ENCODE measurements around the gene SSX5. TPM values are rescaled to one million over a fixed set of nuclear protein-coding genes. Genes with fewer than 3 reads are reported as not detected.
A peak's percentile ranks its signal among the peaks of the same experiment; 100 is the strongest.
"Not testable (repeated sequence)": the region's sequence is repeated elsewhere in the genome, so short reads cannot be mapped to it uniquely, and the experiment has no call there.

Gene SSX5
- total RNA-seq (2014; rRNA removed; shearing (Covaris generic)), result not detected in 2 replicates
- 0.10 TPM in 1 of 2 replicates, not detected in the other for polyA plus RNA-seq (2015; cell fraction: cytosol; rRNA removed)
- polyA plus RNA-seq (2015; cell fraction: nucleus; rRNA removed), result not detected in 2 replicates

DNA sequence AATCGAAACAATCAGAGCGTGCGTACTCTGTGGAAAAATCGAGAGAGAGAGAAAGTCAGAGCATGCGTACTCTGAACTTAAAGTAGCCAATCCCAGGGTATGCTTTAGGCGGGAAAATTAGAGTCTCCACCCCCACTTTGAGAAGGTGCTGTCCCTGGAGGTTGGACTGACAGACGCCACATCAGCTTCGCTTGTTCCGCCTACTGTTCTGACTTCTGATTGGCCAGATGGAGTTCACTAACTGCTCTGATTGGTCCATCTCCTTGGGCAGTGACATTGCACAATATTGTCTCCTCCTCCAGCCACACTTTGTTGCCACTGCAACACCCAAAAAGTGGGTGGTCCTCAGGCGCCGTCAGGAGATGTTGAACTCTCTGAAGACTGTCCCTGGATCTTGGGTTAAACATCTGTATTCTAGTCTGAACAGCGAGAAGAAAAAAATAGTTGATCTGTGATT, at the start of gene SSX5:
Gene SSX5 (minus strand): TSS at position 51 of the 457 bp plus-strand sequence. CDS start 1,437 bp downstream, outside the sequence.
- no peak for DNase-seq (ENCODE audit: low read depth)

DNA sequence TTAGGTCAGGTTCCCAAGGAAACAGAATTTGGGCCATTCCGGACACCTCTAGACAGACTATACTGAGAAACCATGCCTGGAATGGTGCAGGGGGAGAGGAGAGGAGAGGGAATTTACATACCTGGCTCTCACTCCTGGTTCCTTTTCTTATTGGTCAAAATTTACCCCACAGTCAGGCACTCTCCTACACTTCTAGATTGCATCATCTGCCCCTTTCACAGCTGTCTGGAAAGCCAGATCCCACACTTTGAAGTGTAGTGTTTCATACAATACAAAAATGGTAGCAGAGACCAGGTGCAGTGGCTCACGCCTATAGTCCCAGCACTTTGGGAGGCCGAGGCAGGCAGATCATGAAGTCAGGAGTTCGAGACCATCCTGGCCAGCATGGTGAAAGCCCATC, 27.6 kb upstream of the SSX5 start:
- not testable (repeated sequence) for DNase-seq (ENCODE audit: low read depth)

DNA sequence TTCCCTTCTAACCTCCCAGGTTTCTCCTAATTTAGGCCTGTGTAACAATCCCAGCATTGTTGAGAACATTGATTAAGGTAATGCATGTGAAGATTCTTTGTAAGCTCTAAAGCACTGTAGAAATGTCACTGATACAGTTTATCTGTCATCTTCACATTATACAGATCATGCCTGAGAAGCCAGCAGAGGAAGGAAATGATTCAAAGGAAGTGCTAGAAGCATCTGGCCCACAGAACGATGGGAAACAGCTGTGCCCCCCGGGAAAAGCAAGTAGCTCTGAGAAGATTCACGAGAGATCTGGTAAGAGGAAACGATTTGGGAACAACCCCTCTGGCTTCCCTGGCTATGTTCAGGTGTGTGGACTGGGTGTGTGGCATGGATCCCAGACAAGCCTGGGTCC, 17.7 kb upstream of the SSX5 start:
- not testable (repeated sequence) for DNase-seq (ENCODE audit: low read depth)

DNA sequence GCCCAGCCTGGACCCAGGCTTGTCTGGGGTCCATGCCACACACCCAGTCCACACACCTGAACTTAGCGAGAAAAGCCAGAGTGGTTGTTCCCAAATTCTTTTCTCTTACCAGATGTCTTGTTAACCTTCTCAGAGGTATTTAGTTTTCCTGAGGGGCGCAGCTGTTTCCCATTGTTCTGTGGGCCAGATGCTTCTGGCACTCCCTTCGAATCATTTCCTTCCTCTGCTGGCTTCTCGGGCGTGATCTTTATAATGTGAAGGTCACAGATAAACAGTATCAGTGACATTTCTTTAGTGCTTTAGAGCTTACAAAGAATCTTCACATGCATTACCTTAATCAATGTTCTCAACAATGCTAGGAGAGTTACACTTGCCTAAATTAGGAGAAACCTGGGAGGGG, 6.6 kb downstream of the SSX5 start:
- peak; percentile 15 for DNase-seq (ENCODE audit: low read depth)

DNA sequence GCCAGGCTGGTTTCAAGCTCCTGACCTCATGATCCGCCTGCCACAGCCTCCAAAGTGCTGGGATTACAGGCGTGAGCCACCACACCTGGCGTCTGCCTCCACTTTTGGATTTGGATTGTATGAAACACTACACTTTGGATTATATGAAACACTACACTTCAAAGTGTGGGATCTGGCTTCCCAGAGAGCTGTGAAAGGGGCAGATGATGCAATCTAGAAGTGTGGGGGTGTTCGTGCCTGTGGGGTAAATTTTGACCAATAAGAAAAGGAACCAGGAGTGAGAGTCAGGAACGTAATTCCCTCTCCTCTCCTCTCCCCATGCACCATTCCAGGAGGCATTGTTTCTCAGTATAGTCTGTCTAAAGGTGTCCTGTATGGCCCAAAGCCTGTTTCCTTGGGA, 14.7 kb downstream of the SSX5 start:
- DNase-seq (ENCODE audit: low read depth), result not testable (repeated sequence)

DNA sequence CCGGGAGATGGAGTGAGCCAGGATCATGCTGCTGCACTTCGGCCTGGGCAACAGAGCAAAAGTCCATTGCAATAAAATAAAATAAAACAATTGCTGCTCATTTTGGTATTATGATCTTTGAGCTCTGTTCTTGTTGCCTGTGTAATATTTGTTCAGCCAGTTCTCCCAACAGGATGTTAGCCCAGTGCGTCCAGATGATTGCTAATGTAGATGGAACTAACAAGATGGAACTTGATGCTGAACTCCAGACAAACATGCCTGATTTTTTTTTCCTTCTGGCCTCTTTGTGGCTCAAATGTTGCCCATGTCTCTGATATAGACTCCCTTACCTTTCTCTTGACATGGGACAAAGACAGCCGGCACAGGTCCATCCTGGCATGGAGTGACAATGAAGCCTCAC, 15.8 kb downstream of the SSX5 start:
- no peak for DNase-seq (ENCODE audit: low read depth)

DNA sequence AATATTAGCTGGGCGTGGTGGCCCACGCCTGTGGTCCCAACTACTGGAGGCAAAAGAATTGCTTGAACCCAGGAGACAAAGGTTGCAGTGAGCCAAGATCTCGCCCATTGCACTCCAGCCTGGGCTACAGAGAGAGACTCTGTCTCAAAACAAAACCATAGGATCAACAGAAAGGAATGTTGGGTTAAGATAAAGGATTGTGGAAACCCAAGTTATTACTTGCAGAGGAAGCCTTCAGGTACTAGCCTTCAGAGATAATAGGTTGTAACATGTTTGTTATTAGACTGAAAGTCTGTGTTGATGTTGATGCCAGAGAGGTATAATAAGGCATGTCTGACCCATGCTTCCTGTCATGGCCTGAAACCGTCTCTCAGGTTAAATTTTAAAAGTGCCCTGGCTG, 16.9 kb downstream of the SSX5 start:
- DNase-seq (ENCODE audit: low read depth), result no peak

DNA sequence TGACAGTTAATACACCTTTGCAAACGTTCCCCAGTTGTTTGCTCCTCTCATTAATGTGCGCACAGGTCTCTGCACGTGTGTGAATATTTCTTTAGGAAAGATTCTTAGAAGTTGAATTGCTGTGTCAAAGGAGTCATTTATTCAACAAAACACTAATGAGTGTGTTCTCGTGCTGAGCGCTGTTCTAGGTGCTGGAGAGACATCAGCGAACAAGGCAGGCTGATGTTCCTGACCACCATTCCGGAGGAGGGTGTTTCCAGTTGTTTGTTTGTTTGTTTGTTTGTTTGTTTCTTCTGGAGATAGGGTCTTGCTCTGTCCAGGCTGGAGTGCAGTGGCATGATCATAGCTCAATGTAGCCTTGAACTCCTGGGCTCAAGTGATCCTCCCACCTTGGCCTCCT, 30.3 kb downstream of the SSX5 start:
- DNase-seq (ENCODE audit: low read depth), result not testable (repeated sequence)

DNA sequence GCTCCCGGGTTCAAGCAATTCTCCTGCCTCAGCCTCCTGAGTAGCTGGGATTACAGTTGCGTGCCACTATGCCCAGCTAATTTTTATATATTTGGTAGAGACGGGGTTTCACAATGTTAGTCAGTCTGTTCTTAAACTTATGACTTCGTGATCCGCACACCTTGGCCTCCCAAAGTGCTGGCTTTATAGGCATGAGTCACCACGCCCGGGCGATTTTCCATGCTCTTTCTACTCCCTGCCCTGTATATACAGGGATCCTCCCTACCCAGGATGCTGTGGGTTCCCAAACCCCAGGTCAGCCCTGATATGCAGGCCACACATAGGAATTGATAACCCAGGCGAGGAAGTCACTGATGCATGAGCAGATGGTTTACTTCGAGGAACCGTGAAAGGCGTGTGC, 31.4 kb downstream of the SSX5 start:
- DNase-seq (ENCODE audit: low read depth), result peak; percentile 35

- no peak for DNase-seq (ENCODE audit: low read depth)
Observed at GRCh38 chrX:48156014-48156413, 40.6 kb downstream of the SSX5 start.

GRCh38 chrX:48154796-48155195, 41.8 kb downstream of the SSX5 start:
- DNase-seq (ENCODE audit: low read depth), result no peak

DNA sequence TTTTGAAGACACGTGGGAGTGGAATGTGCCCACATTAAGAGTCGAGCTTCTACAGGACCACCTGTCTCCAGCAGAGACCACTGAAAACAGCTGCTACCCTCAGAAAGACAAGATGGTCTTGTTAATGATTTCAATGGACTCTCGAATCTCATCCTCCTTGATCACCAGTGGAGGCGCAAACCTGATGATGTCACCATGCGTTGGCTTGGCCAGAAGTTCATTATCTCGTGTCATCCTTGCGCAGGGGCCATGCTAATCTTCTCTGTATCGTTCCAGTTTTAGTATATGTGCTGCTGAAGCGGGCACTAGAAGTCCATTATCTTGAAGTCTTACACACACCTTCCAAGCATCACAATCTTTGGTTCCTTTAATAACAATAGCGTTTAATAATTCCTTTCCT, 42.8 kb downstream of the SSX5 start:
- no peak for DNase-seq (ENCODE audit: low read depth)

GRCh38 chrX:48142697-48143096, 53.9 kb downstream of the SSX5 start:
- DNase-seq (ENCODE audit: low read depth), result not testable (repeated sequence)

DNA sequence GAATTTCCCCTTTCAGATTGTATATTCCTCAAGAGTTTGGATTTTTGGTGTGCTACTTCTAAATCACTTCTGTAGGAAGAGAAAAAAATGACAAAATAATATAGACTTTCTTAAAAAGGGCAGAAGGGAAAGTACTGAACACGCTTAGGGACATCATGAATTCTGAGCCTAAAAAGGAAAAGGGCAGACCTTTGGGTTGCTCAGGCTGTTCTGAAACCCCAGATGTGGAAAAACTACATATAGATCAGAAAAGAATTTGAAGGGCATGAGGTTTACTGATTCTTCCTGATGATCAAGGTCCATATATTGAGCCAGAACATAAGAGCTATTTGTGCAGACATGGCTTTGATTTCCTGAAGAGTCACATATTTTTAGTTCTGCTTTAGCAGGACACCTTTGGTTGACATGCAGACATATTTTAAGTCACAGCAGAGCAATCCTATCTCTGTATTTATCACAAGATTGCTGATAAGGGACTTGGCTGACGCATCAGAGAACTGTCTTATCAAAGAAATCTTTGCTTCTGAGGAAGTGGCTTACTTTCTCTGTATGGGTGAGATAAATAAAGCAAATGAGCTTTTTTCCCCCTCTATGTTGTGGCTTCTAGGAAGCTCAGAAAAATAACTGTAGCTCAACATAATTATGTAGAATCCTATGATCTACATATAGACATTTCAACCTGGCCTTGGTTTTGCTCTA, 54.6 kb downstream of the SSX5 start:
- not testable (repeated sequence) for DNase-seq (ENCODE audit: low read depth)

GRCh38 chrX:48139076-48139475, 57.5 kb downstream of the SSX5 start:
- not testable (repeated sequence) for DNase-seq (ENCODE audit: low read depth)

Small RNA genes lying within 50 kb of the gene (small RNA-seq; reads per million reads assigned to genes)
- gene AC245047.3 (not detected), gene AC245047.7 (not detected), gene RNA5SP503 (not detected), gene RNU6-707P (not detected)

Other genes with a start within 250 kb of the SSX5 start
- 1.9 and 3.1 TPM in 2 replicates for gene ZNF182, start 192.8 kb downstream of the SSX5 start, total RNA-seq (2014; rRNA removed; shearing (Covaris generic))
- gene SPACA5, start 189.8 kb downstream of the SSX5 start, total RNA-seq (2014; rRNA removed; shearing (Covaris generic)), result not detected in 2 replicates
- gene ZNF630, start 125.2 kb downstream of the SSX5 start, total RNA-seq (2014; rRNA removed; shearing (Covaris generic)), result not detected in 2 replicates
- gene SPACA5B, start 66.2 kb downstream of the SSX5 start, total RNA-seq (2014; rRNA removed; shearing (Covaris generic)), result not detected in 2 replicates
- 109 and 139 TPM in 2 replicates for gene SSX1, start 58.6 kb upstream of the SSX5 start, total RNA-seq (2014; rRNA removed; shearing (Covaris generic))
- gene SSX3, start 159.9 kb upstream of the SSX5 start, total RNA-seq (2014; rRNA removed; shearing (Covaris generic)), result 89.2 and 92.7 TPM in 2 replicates
- gene SSX4, start 186.7 kb upstream of the SSX5 start, total RNA-seq (2014; rRNA removed; shearing (Covaris generic)), result 0.27 TPM in 1 of 2 replicates, not detected in the other
- 0.27 TPM in 1 of 2 replicates, not detected in the other for gene SSX4B, start 215.2 kb upstream of the SSX5 start, total RNA-seq (2014; rRNA removed; shearing (Covaris generic))

All from HT1080 (cell line).